Smooth muscle cell of the pulmonary artery (primary cell): Measurements from ENCODE around the gene ITPKC. TPM values are rescaled to one million over a fixed set of nuclear protein-coding genes. Genes with fewer than 3 reads are reported as not detected.

Source experiments
- total RNA-seq: library from RNA; depleted of rRNA; stranded (reverse); fragments of >200 nt; gene quantifications from 2 replicates; pipeline ENCODE4 v1.2.3, GENCODE V29; 2014

The ITPKC gene
- total RNA-seq = 13.0 and 16.6 TPM in 2 replicates

GRCh38 chr19:40716482-40717324 is at the start of gene ITPKC, which contains the start of gene COQ8B:
Gene ITPKC (plus strand): TSS chr19:40717112. CDS start chr19:40717136, 24 bp downstream.
Gene COQ8B (minus strand): TSS chr19:40716886. CDS start chr19:40714632, 2,254 bp downstream.

GRCh38 chr19:40690050-40690692 is 26.7 kb upstream of the ITPKC start, which contains the start of gene NUMBL:
Gene NUMBL (minus strand): TSS chr19:40690651. CDS start chr19:40690483, 168 bp downstream.

DNA sequence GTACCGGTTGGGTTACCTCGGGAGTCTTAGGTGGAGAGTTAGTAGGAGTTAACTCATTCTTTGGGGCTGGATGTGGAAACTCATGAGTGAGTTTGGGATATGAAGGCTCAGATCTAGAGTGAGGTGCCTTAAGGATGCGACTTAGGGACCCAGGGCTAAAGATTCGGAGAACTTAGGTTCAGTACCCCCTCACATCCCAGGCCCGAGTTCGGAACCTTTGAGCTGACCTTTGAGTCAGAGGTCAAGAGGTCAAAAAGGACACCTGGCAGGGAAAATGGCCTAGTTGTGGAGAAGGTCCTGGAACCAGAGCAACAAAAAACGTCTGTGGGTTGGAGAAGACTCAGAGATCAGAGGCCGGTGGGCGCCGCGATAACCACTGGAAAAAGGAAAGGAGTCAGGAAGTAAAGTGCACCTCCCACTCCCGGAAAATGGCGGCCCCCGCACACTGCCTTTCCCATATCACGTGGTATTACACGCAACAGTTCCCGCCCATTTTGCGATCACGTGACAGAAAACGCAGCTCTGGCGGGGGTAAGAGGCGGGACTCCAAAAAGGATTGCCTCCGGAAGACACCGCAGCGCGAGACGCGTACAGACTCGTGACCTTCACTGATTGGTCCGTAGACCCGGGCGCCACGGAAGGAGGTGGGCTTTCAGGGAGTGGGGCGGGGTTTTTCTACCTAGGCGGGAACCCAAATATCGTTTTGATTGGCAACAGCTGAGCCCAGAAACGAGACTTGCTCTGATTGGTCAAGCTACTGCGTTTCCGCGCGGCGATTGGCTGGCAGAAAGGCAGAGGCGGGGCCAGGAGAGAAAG is 33.4 kb downstream of the ITPKC start, which contains the start of gene ACTMAP:
TSS of gene ACTMAP (minus strand) at position 420 of the 816 bp plus-strand sequence. CDS start 674 bp downstream, outside the sequence.

GRCh38 chr19:40750874-40751537 is 34.1 kb downstream of the ITPKC start, which contains the start of gene SNRPA:
Gene SNRPA (plus strand): TSS chr19:40751203. CDS start chr19:40751409, 206 bp downstream.

DNA sequence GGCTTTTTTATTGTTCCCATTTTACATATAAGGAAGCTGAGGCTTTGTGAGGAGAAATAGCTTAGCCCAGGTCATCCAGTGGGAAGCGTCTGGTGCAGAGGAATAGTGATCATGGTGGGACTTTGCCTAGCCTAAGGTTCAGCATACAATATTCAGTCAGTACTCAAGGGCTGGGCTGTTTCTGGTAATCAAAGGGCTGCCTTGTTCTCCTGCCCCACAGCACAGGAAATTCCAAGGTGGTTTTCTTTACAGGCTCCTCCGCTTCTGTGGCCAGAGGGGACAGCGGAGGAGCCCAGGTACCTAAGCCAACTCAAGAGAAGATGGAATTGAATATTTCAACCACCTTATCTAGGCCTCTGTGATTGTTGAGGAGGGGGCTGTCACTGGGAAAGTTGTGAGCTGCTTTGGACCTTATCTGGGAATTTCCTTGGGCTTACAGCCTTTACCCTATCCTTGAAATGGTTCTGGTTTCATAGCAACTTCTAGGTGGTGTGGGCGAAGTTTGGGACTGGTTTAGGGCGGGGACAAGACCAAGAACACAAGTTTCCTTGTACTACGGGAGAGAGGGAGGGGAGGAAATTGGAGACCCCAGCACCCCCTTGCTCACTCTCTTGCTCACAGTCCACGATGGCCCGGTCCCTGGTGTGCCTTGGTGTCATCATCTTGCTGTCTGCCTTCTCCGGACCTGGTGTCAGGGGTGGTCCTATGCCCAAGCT is 58.2 kb downstream of the ITPKC start, which contains the start of gene MIA:
TSS of gene MIA (plus strand) at position 606 of the 716 bp plus-strand sequence. CDS start at position 628, 22 bp downstream.

GRCh38 chr19:40777937-40778705 is 61.2 kb downstream of the ITPKC start, which contains the start of gene RAB4B:
Gene RAB4B (plus strand): TSS chr19:40778247. CDS start chr19:40778376, 129 bp downstream.

Other genes starting within 250 kb of the ITPKC start
- gene SHKBP1, start 140.2 kb upstream of the ITPKC start, total RNA-seq = 31.1 and 41.3 TPM in 2 replicates
- gene LTBP4, start 115.7 kb upstream of the ITPKC start, total RNA-seq = 23.3 and 74.9 TPM in 2 replicates
- gene NUMBL, start 26.5 kb upstream of the ITPKC start, total RNA-seq = 50.4 and 65.7 TPM in 2 replicates
- gene COQ8B, start 226 bp upstream of the ITPKC start, total RNA-seq = 31.7 and 33.8 TPM in 2 replicates
- 1.8 and 2.9 TPM in 2 replicates for gene ACTMAP, start 33.4 kb downstream of the ITPKC start, total RNA-seq
- gene SNRPA, start 34.1 kb downstream of the ITPKC start, total RNA-seq = 24.7 and 34.7 TPM in 2 replicates
- 0.33 TPM in 1 of 2 replicates, not detected in the other for gene MIA, start 58.4 kb downstream of the ITPKC start, total RNA-seq
- 9.6 and 11.2 TPM in 2 replicates for gene RAB4B, start 61.1 kb downstream of the ITPKC start, total RNA-seq
- gene EGLN2, start 82.1 kb downstream of the ITPKC start, total RNA-seq = 70.8 and 81.6 TPM in 2 replicates
- gene CYP2A6, start 133.3 kb downstream of the ITPKC start, total RNA-seq = not detected in 2 replicates
- gene CYP2A7, start 165.1 kb downstream of the ITPKC start, total RNA-seq = not detected in 2 replicates